Gastroesophageal sphincter (tissue), 3 donors: ENCODE results near the gene OR6B3.

Experiments used
- CTCF ChIP-seq, 4 experiments: fragments of 200-600 bp in 2 of 4; fragments of 450-650 bp in 2 of 4; sonication (generic) in 1 of 4; IDR thresholded peaks; one replicate each; pipeline ENCODE4 v1.5.1; 2017 to 2019; ENCODE audit warnings: antibody characterized with exemption in 4 of 4, mild to moderate bottlenecking in 2 of 4, moderate library complexity in 2 of 4
- POLR2AphosphoS5 ChIP-seq: sonication (generic); formaldehyde crosslinking; IDR thresholded peaks from one replicate; pipeline ENCODE4 v1.6.1; 2017; ENCODE audit warnings: antibody characterized with exemption

GRCh38 chr2:240041363-240041762, 12.0 kb downstream of the OR6B3 start:
- no peak for TF ChIP-seq CTCF (IDR thresholded peaks at IDR 0.05)
- TF ChIP-seq POLR2AphosphoS5 = no peak
